Activated CD8-positive, alpha-beta memory T cell treated with anti-CD3 and anti-CD28 coated beads, Interleukin-2, amount 50 U/mL, for 24 hours (primary cell): ENCODE results near the gene PCLAF.

Source experiments
- DNase-seq: peaks from one replicate; pipeline ENCODE4 v3.0.0-alpha.2; 2020; ENCODE audit errors: extremely low read depth

PCLAF gene

DNA sequence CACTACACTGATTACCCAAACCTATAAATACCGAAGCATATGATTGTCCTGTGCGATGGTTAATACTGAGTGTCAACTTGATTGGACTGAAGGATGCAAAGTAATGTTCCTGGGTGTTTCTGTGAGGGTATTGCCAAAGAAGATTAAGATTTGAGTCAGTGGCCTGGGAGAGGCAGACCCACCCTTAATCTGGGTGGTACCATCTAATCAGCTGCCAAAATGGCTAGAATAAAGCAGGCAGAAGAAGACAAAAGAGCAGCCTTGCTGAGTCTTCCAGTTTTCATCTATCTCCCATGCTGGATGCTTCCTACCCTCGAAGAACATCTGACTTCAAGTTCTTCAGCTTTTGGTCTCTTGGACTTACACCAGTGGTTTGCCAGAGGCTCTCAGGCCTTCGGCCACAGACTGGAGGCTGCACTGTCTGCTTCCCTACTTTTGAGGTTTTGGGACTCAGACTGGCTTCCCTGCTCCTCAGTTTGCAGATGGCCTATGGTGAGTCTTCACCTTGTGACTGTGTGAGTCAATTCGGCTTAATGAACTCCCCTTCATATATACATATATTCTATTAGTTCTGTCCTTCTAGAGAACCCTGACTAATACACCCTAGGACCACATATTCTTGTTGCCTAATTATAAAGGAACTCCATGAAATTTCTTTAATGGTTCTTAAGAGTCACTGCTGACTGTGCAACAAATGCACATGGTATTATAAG lies 56.9 kb downstream of the PCLAF start:
- no peak for DNase-seq

GRCh38 chr15:64315216-64315615 lies 66.0 kb downstream of the PCLAF start:
- no peak for DNase-seq

- no peak for DNase-seq
These were observed 66.8 kb downstream of the PCLAF start for GRCh38 chr15:64314456-64314855.
